GM18511 (cell line): Measurements from ENCODE around the gene JARID2.

Experiments used
- ATAC-seq: cut with Tn5 transposase; IDR thresholded peaks from one replicate; pipeline ENCODE4 v1.9.1; 2021; ENCODE audit warnings: mild to moderate bottlenecking, moderate library complexity; ENCODE audit not compliant: unreplicated experiment

JARID2 gene

GRCh38 chr6:15480525-15480924, 234.7 kb downstream of the JARID2 start:
- ATAC-seq: no peak

DNA sequence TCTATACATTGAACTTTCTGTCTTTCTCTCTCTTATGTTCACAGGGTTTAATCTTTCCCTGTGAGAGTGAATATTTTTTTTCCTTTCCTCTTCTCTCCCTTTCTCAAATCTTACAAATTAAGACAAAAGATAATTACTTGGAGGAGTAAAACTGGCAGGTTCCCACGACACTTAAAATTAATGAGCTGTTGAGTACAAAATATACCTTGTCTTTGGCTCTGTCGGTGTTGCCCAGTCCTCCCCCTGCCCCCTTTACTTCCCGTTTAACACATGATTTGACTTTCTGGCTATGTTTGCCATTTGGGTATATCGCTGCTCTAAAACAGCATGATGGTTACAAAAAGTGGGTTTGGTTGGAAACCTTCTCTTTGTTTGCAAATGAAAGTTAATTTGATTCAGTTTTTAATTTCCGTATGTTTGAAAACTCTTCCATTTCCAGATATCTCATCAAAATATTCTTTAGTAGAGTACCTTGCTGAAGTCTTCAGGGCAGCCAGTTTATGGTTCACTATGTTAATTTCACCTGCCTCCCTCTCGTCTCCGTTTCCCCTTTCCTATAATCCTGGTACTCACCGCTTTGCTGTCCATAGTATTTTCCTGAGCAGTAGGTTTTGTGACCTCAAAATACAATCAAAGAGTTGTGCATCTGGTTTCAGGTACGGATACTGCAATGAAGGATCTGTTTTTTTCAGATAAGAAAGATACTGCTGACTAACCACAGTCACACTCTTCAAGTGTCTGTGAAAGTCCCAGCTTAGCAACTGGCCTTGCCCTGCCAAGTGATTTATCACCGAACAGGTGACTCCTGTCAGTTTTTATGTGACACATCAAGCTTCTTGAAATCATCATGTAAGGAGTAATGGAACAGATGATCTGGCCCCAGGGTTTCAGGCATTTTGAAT, 235.8 kb downstream of the JARID2 start:
- no peak for ATAC-seq

GRCh38 chr6:15483060-15483459, 237.2 kb downstream of the JARID2 start:
- ATAC-seq: no peak

DNA sequence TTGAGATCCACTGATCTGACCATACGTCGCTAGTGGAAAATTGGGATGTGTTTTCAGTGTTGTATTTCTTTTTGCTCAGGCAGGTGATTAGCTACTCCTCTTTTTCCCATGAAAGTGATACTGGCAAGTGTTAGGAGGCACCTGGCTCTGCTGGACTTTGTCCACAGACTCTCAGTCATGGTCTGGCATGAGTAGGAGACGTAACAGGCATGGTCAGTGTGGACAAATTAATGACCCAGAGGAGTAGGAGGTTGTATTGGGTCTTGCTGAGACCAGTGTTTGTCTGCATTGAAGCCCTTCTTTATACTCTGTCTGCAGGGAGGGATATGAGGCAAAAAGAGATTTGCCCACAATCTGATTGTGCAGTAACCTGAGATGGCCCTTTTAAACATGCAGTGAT, 238.3 kb downstream of the JARID2 start:
- ATAC-seq: no peak

GRCh38 chr6:15484821-15485220, 239.0 kb downstream of the JARID2 start:
- ATAC-seq: no peak

DNA sequence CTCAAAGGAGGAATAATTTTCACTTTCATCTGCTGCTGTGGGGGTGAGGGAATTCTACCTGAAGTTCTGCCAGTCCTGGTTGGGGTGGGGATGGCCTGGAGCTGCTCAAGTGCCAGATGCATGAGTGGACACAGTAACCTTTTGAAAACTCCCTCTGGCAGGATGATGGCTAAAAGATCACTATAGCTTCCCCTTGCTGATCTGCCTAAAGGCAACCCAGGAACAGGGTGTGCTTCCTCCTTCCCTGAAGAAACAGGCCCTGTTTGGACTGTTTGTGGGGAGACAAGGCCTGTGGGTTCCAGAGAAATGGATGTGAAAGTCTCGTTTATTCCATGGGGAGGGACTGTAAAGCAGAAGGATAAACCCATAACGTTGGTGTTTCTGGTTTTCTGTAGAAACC, 240.1 kb downstream of the JARID2 start:
- ATAC-seq: no peak

DNA sequence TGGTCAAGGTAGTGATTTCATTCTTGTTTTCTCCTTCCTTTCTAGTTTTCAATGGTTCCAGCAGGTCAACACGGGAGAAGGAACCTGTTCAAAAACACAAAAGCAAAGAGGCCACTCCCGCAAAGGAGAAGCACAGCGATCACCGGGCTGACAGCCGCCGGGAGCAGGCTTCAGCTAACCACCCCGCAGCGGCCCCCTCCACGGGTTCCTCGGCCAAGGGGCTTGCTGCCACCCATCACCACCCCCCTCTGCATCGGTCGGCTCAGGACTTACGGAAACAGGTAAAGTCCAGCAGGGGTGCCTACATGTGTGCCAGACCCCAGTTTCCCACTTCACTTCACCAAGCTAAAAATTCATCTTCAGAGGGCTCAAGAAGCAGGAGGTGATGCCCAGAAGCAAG, 241.4 kb downstream of the JARID2 start:
- ATAC-seq: no peak

- no peak for ATAC-seq
These were observed 243.5 kb downstream of the JARID2 start for GRCh38 chr6:15489261-15489962.

GRCh38 chr6:15490242-15491100, 244.6 kb downstream of the JARID2 start:
- ATAC-seq: no peak

GRCh38 chr6:15491255-15491985, 245.6 kb downstream of the JARID2 start:
- ATAC-seq: no peak

DNA sequence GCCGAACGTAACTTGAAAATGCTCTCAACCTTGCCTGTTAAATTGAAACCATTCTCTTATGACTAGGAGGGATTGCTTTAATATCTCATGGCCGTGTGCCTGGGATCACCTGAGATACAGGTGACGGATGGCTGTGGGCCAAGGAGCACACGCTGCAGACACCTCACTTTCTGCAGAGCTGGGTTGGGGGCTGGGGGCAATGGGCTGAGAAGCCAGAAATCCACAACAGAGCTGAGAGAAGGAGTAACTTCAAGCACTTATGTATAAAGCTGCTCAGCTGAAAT, 246.1 kb downstream of the JARID2 start:
- no peak for ATAC-seq

DNA sequence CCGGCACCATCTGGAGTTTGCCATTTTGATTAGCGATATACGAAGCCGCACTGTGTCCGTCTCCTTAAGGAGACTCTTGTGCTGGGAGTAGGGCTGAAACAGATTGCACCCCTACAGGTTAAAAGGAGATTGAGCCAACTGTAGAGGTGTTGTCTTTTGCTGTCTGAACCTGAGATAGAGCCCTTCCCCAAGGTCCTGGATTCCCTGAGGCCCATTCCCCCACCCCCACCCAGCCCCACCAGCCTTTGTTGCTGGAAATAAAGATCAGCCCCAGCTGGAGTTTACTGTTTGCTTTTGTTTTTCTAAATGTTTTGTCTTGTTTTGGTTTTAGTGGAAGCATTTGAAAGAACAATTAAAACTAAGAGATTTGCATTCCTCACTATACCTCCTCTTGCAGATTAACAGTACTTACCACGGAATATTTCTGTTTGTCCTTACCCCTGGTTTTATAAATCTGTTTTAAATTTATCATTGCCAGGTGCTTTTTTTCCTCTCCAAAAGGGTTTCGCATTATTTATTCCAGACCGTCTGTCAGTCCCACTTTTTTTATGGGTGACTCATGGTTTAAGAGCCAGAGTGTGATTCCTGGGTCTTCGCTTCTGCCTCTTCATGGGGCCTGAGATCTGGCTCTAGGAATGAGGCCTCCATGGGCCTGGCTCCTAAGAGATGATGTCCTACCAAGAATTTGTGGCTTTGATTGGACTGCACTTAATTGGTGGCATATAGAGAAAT, 247.7 kb downstream of the JARID2 start:
- no peak for ATAC-seq

- no peak for ATAC-seq
These were observed 249.6 kb downstream of the JARID2 start for GRCh38 chr6:15495375-15495901.

DNA sequence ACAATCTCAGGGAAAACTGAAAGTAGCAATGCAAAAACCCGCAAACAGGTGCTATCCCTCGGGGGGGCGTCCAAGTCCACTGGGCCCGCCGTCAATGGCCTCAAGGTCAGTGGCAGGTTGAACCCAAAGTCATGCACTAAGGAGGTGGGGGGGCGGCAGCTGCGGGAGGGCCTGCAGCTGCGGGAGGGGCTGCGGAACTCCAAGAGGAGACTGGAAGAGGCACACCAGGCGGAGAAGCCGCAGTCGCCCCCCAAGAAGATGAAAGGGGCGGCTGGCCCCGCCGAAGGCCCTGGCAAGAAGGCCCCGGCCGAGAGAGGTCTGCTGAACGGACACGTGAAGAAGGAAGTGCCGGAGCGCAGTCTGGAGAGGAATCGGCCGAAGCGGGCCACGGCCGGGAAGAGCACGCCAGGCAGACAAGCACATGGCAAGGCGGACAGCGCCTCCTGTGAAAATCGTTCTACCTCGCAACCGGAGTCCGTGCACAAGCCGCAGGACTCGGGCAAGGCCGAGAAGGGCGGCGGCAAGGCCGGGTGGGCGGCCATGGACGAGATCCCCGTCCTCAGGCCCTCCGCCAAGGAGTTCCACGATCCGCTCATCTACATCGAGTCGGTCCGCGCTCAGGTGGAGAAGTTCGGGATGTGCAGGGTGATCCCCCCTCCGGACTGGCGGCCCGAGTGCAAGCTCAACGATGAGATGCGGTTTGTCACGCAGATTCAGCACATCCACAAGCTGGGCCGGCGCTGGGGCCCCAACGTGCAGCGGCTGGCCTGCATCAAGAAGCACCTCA, 250.7 kb downstream of the JARID2 start:
- no peak for ATAC-seq

DNA sequence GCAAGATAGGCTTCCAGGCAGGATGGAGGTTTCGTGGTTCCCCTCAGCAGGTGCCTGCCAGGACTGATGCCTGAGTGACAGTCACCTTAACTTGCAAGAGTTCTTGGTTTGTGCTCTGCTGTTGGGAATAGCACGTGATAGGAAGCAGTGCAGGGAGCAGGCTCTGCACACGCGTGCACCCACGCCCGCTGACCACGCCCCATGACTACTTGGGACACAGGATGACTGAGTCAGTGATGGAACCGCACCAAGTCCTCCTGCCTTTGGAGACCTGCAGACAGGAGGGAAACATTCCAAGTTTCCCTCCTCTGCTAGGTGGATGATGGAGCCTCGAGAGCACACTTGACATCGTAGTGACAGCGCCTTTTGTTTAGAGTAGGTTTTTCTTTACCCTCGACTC, 252.8 kb downstream of the JARID2 start:
- no peak for ATAC-seq

GRCh38 chr6:15499125-15499524, 253.3 kb downstream of the JARID2 start:
- no peak for ATAC-seq

DNA sequence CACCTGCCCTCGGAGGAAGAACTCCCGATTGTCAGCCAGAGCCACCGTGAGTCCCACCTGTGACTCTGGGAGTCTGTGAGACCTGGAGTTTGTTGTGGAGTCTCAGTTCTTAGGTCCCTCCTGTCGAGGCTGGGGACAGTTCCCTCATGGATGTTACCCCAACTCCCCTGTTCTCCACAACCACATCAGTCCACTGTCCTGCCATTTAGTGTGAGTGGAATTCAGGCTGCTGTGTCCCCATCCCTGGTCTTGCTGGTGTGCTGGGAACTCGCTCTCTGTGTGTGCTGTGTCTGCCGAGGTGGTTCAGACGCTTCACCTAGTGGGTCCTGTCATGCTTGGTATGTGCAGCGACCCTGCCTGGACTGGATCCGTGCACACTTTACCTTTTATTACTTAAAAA, 253.7 kb downstream of the JARID2 start:
- no peak for ATAC-seq

GRCh38 chr6:15500078-15500740, 254.3 kb downstream of the JARID2 start:
- no peak for ATAC-seq
